B cell (primary cell): ENCODE measurements around the gene SRY. TPM values are rescaled to one million over a fixed set of nuclear protein-coding genes. Genes with fewer than 3 reads are reported as not detected.

ENCODE experiments used
- ATAC-seq: fragments of 200-7000 bp; cut with Tn5 transposase; one replicate; pipeline ENCODE4 v1.10.0; 2021; ENCODE audit warnings: low read depth, mild to moderate bottlenecking, moderate number of reproducible peaks, moderate library complexity
- CTCF ChIA-PET: fragments of 350-600 bp; sonication (Branson Sonifier 250); formaldehyde crosslinking; loops from one replicate; lab custom pipeline; 2021; ENCODE audit warnings: antibody characterized with exemption, inconsistent platforms; lab: Charles Lee
- POLR2A ChIA-PET: fragments of 350-600 bp; sonication (Branson Sonifier 250); formaldehyde crosslinking; loops from one replicate; lab custom pipeline; 2021; ENCODE audit warnings: antibody characterized with exemption; lab: Charles Lee
- DNase-seq: peaks from one replicate; pipeline ENCODE4 v3.0.0; 2013
- H2AFZ ChIP-seq: 2 replicates; pipeline ENCODE4 v1.6.1; 2012; ENCODE audit warnings: mild to moderate bottlenecking, low read depth, low read length; ENCODE audit not compliant: insufficient read depth, poor library complexity, severe bottlenecking
- H3K27ac ChIP-seq, 2 donors: 1 replicate in 1 of 2; 2 replicates in 1 of 2; pipeline ENCODE4 v1.5.1; 2012 to 2013; ENCODE audit warnings: low read length in 2 of 2, mild to moderate bottlenecking in 2 of 2, moderate library complexity in 1 of 2
- H3K27me3 ChIP-seq, 4 experiments: fragments of 200-600 bp in 1 of 4; sonication (generic) in 1 of 4; replicated peaks in 1 of 4; 1 replicate in 2 of 4; 2 replicates in 2 of 4; pipeline versions ENCODE4 v1.6.1 to v1.7.0; 2013 to 2016; ENCODE audit warnings: low read length in 3 of 4, mild to moderate bottlenecking in 2 of 4, mixed read lengths in 1 of 4, moderate library complexity in 1 of 4; ENCODE audit not compliant: insufficient read depth in 4 of 4, control insufficient read depth in 3 of 4; ENCODE audit errors: control extremely low read depth in 1 of 4
- H3K36me3 ChIP-seq, 2 experiments: replicated peaks in 1 of 2; 1 replicate in 1 of 2; 2 replicates in 1 of 2; pipeline versions ENCODE4 v1.6.1 to v1.7.1; 2013; ENCODE audit warnings: low read length in 1 of 2; ENCODE audit not compliant: insufficient read depth in 2 of 2, control insufficient read depth in 1 of 2; ENCODE audit errors: control extremely low read depth in 1 of 2, extremely low read depth in 1 of 2
- H3K4me1 ChIP-seq, 2 donors: fragments of 200-600 bp in 1 of 2; sonication (generic) in 1 of 2; 1 replicate in 1 of 2; 2 replicates in 1 of 2; pipeline versions ENCODE4 v1.5.1 to v1.6.1; 2013 to 2017; ENCODE audit warnings: low read length in 2 of 2; ENCODE audit not compliant: control insufficient read depth in 2 of 2, insufficient read depth in 2 of 2
- H3K4me2 ChIP-seq: replicated peaks from 2 replicates; pipeline ENCODE3; 2012; ENCODE audit warnings: mild to moderate bottlenecking, low read depth, low read length; ENCODE audit not compliant: poor library complexity, severe bottlenecking
- H3K4me3 ChIP-seq, 5 experiments: fragments of 200-600 bp in 1 of 5; sonication (generic) in 1 of 5; 1 replicate in 3 of 5; 2 replicates in 2 of 5; pipeline versions ENCODE4 v1.5.1 to v1.7.0; 2011 to 2016; ENCODE audit warnings: low read length in 4 of 5, mild to moderate bottlenecking in 4 of 5, low read depth in 2 of 5, control low read depth in 1 of 5, moderate library complexity in 1 of 5; ENCODE audit not compliant: insufficient read depth in 1 of 5; ENCODE audit errors: control extremely low read depth in 1 of 5, extremely low read depth in 1 of 5
- H3K79me2 ChIP-seq: fragments of 200-600 bp; sonication (generic); one replicate; pipeline ENCODE4 v1.6.0; 2016; ENCODE audit warnings: low read length; ENCODE audit not compliant: control insufficient read depth, insufficient read depth
- H3K9ac ChIP-seq: fragments of 200-600 bp; sonication (generic); 2 replicates; pipeline ENCODE4 v1.6.1; 2017; ENCODE audit warnings: mild to moderate bottlenecking, low read length, moderate library complexity
- H3K9me3 ChIP-seq, 3 donors: one replicate each; pipeline versions ENCODE4 v1.6.1 to v1.7.1; 2013; ENCODE audit warnings: low read length in 2 of 3; ENCODE audit not compliant: control insufficient read depth in 2 of 3, insufficient read depth in 1 of 3; ENCODE audit errors: control extremely low read depth in 1 of 3
- H4K20me1 ChIP-seq: 2 replicates; pipeline ENCODE4 v1.6.0; 2012; ENCODE audit warnings: mild to moderate bottlenecking, low read length; ENCODE audit not compliant: insufficient read depth, control insufficient read depth, poor library complexity, severe bottlenecking
- H3K27ac Mint-ChIP-seq: one replicate; pipeline ENCODE4 v1.8.0; 2021; ENCODE audit warnings: mixed read lengths
- H3K27me3 Mint-ChIP-seq: one replicate; pipeline ENCODE4 v1.8.0; 2021; ENCODE audit warnings: mixed read lengths
- H3K4me1 Mint-ChIP-seq: one replicate; pipeline ENCODE4 v1.8.0; 2021; ENCODE audit warnings: mixed read lengths
- H3K4me3 Mint-ChIP-seq: one replicate; pipeline ENCODE4 v1.8.0; 2021; ENCODE audit warnings: mixed read lengths
- H3K9me3 Mint-ChIP-seq: one replicate; pipeline ENCODE4 v1.8.0; 2022; ENCODE audit warnings: mixed read lengths; ENCODE audit not compliant: insufficient read depth
- EZH2 ChIP-seq: IDR thresholded peaks from 2 replicates; pipeline ENCODE4 v1.6.1; 2012; ENCODE audit warnings: borderline replicate concordance, low read depth, mild to moderate bottlenecking, moderate library complexity, low read length; ENCODE audit not compliant: insufficient read depth, poor library complexity, severe bottlenecking
- WGBS: methylation state at CpG from one replicate; pipeline ENCODE4 v1.1.5; 2013; ENCODE audit warnings: missing lambda C conversion rate; ENCODE audit not compliant: insufficient coverage; 5-methylcytosine and 5-hydroxymethylcytosine counted together
- intact Hi-C: fragments of 100-400 bp; cut with micrococcal nuclease; formaldehyde crosslinking; loops from one replicate; pipeline ENCODE4 v1.10.0; 2022
- polyA plus RNA-seq: library from polyadenylated mRNA; depleted of rRNA; stranded (reverse); fragments of >200 nt; gene quantifications from 2 replicates; pipeline ENCODE4 v1.2.3, GENCODE V29; 2012
- total RNA-seq, 2 donors: library from RNA; stranded (reverse); fragments of 120-200 nt in 1 of 2; gene quantifications; 1 replicate in 1 of 2; 2 replicates in 1 of 2; pipeline versions ENCODE4 v1.2.3 to v1.2.4, GENCODE V29; 2013 to 2022
- TF ChIP-seq, protein P1 (sequence below): fragments of 200-600 bp; IDR thresholded peaks from one replicate; pipeline ENCODE4 v1.8.0; 2022; ENCODE audit warnings: antibody characterized with exemption, mild to moderate bottlenecking

Gene SRY
- total and polyA plus RNA-seq, 2 donors (not counting 1 experiment from before 2014, with no cell fraction given) = not detected

DNA sequence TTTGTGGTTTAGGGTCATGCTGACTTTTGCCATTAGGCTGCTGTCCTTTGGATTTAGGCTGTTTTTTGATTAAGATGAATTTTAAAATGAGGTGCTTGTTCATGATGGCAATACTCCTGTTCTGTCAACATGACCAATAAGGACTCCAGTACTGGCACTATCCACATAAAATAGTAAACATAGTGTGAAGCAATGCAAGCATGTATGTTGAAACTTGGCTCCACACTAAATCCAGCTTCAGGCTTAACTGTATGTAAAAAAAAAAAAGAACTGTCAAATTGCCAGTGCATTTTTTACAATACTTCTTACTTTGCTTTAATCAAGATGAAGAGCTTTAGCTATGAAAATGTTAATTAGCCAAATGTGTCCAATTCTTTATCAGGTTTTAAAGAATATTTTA, 47.7 kb upstream of the SRY start:
- Histone ChIP-seq H3K27ac (no peak overlapping the region), H4K20me1 (no peaks in the 10 kb centered on the region), H3K36me3 (no peaks in the 10 kb centered on the region), H3K27me3 (peaks cover 0 to 5% (median 0%) of the 10 kb centered on the region in 4 experiments), H3K4me3 (no peak overlapping the region), H3K9me3 (peaks cover 0 to 2% (median 0%) of the 10 kb centered on the region in 3 donors), H3K4me2 (no peak overlapping the region), H3K4me1 (no peaks in the 10 kb centered on the region), H2AFZ (no peak overlapping the region), H3K79me2 (no peaks in the 10 kb centered on the region), H3K9ac (no peak overlapping the region)
- ATAC-seq = no peak
- TF ChIP-seq EZH2 = no peak
- TF ChIP-seq, protein P1, sequence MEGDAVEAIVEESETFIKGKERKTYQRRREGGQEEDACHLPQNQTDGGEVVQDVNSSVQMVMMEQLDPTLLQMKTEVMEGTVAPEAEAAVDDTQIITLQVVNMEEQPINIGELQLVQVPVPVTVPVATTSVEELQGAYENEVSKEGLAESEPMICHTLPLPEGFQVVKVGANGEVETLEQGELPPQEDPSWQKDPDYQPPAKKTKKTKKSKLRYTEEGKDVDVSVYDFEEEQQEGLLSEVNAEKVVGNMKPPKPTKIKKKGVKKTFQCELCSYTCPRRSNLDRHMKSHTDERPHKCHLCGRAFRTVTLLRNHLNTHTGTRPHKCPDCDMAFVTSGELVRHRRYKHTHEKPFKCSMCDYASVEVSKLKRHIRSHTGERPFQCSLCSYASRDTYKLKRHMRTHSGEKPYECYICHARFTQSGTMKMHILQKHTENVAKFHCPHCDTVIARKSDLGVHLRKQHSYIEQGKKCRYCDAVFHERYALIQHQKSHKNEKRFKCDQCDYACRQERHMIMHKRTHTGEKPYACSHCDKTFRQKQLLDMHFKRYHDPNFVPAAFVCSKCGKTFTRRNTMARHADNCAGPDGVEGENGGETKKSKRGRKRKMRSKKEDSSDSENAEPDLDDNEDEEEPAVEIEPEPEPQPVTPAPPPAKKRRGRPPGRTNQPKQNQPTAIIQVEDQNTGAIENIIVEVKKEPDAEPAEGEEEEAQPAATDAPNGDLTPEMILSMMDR = no peak
- POLR2A ChIA-PET = no interaction called here
- intact Hi-C loops = no loop called here
- Mint-ChIP-seq H3K9me3 (no peaks in the 10 kb centered on the region), H3K4me3 (no peak overlapping the region), H3K4me1 (no peaks in the 10 kb centered on the region), H3K27me3 (peaks cover 34% of the 10 kb centered on the region), H3K27ac (no peak overlapping the region)
- no peak for DNase-seq
- CTCF ChIA-PET = no interaction called here

DNA sequence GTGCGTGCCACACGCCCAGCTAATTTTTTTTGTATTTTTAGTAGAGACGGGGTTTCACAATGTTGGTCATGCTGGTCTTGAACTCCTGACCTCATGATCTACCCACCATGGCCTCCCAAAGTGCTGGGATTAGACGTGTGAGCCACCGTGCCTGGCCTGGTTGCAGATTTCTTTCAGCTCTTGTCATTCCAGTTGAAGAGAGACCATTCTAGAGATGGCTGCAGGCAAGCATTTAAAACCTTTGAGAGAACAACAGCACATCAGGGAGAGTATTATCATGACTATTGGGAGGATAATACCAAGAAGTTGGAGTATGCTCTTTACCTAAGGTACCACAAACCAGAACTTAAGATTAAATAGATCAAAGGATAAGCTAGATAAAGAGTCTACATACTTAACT, 41.0 kb upstream of the SRY start:
- no peak for TF ChIP-seq EZH2
- TF ChIP-seq, protein P1 = no peak
- H3K27ac ChIP-seq = no peak overlapping the region
- H3K27me3 Mint-ChIP-seq = peaks cover 26% of the 10 kb centered on the region
- no peak overlapping the region for H3K9ac ChIP-seq
- no peaks in the 10 kb centered on the region for H3K9me3 Mint-ChIP-seq
- peaks cover 0 to 5% (median 2%) of the 10 kb centered on the region in 4 experiments for H3K27me3 ChIP-seq
- CTCF ChIA-PET = no interaction called here
- ATAC-seq (no peak), DNase-seq (no peak)
- no peaks in the 10 kb centered on the region for H3K36me3 ChIP-seq
- no peaks in the 10 kb centered on the region for H3K9me3 ChIP-seq
- no peaks in the 10 kb centered on the region for H3K4me1 Mint-ChIP-seq
- no peaks in the 10 kb centered on the region for H4K20me1 ChIP-seq
- H3K27ac Mint-ChIP-seq = no peak overlapping the region
- H3K4me2 ChIP-seq = no peak overlapping the region
- intact Hi-C loops = no loop called here
- no CpG with 5 or more reads among the region's 5 CpGs for WGBS
- no peaks in the 10 kb centered on the region for H3K79me2 ChIP-seq
- POLR2A ChIA-PET = no interaction called here
- no peak overlapping the region for H2AFZ ChIP-seq
- no peaks in the 10 kb centered on the region for H3K4me1 ChIP-seq
- H3K4me3 Mint-ChIP-seq = no peak overlapping the region
- no peak overlapping the region for H3K4me3 ChIP-seq
